Activated T-cell treated with anti-CD3 and anti-CD28 coated beads, Interleukin-2, amount 50 U/mL, for 72 hours (primary cell): Measurements from ENCODE around the gene MID1. TPM values are rescaled to one million over a fixed set of nuclear protein-coding genes. Genes with fewer than 3 reads are reported as not detected.

Experiments
- ATAC-seq, 2 donors: fragments of 150-1000 bp; cut with Tn5 transposase; replicated peaks in 1 of 2; 2 replicates each; pipeline ENCODE4 v1.10.0; 2021; ENCODE audit warnings: moderate library complexity in 2 of 2, mild to moderate bottlenecking in 1 of 2
- DNase-seq, 2 donors: peaks; one replicate each; pipeline ENCODE4 v3.0.0; 2021 to 2022; ENCODE audit warnings: mixed read lengths in 1 of 2
- H3K27ac Mint-ChIP-seq: one replicate; pipeline ENCODE4 v1.8.0; 2022; ENCODE audit warnings: mild to moderate bottlenecking, moderate library complexity, mixed read lengths
- H3K27me3 Mint-ChIP-seq: one replicate; pipeline ENCODE4 v1.8.0; 2022; ENCODE audit warnings: low read depth, mixed read lengths
- H3K36me3 Mint-ChIP-seq, 2 donors: one replicate each; pipeline ENCODE4 v1.8.0; 2022; ENCODE audit warnings: mixed read lengths in 2 of 2, mild to moderate bottlenecking in 1 of 2; ENCODE audit not compliant: insufficient read depth in 2 of 2
- H3K4me1 Mint-ChIP-seq: one replicate; pipeline ENCODE4 v1.8.0; 2022; ENCODE audit warnings: low read depth, mixed read lengths
- H3K4me3 Mint-ChIP-seq, 2 donors: one replicate each; pipeline ENCODE4 v1.8.0; 2022; ENCODE audit warnings: mild to moderate bottlenecking in 2 of 2, mixed read lengths in 2 of 2, moderate library complexity in 2 of 2
- H3K9me3 Mint-ChIP-seq, 2 donors: one replicate each; pipeline ENCODE4 v1.8.0; 2022; ENCODE audit warnings: mixed read lengths in 2 of 2
- total RNA-seq, 2 donors: library from RNA; stranded (reverse); gene quantifications; one replicate each; pipeline ENCODE4 v1.2.3, GENCODE V29; 2022

Gene MID1
- total RNA-seq, 2 donors from 2014 or later: 0.60 to 1.1 TPM

DNA sequence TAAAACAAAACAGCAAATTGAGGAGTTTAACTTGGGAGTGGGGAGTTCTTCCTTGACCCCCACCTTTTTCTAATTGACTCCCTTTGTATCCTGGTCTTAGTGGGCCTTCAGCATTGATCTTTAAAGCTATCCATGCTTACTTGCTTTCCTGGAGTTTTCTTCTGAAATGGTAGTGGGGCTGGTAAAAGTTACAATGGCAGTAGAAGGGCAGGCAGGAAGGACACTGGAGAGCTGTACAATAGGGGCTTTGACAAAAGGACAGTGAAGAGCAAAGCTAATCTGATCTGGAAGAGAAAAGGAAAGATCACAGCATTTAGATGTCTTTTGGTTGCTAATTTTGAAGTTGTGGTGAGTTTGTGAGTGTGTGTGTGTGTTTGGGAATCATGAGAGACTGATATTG is 111.5 kb downstream of the MID1 start:
- DNase-seq (no peak), ATAC-seq (no peak)
- no peaks in the 10 kb centered on the region for H3K27me3 Mint-ChIP-seq
- no peaks in the 10 kb centered on the region for H3K4me1 Mint-ChIP-seq
- peaks cover 0 to 2% of the 10 kb centered on the region in 2 donors for H3K9me3 Mint-ChIP-seq
- H3K4me3 Mint-ChIP-seq: no peak overlapping the region
- H3K27ac Mint-ChIP-seq: no peak overlapping the region
- H3K36me3 Mint-ChIP-seq: no peaks in the 10 kb centered on the region

DNA sequence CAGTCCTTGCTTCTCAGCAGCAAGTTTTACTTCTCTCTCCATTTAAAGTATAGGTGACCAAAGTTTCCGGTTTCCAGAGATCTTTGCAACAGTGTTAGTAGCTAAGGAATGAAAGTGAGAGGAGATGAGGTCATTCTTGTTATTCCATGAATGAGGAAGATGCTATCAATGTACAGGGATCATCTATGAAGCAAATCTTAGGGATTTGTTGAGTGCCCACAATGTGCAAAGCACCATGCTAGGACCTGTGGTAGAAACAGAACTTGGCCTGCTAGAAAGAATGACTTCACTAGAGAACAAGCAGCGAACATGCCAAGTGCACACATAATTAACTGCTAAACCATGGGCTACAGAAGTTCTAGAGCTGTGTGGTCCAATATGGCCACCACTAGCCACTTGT is 112.5 kb downstream of the MID1 start:
- Mint-ChIP-seq H3K4me1 (no peaks in the 10 kb centered on the region), H3K27me3 (no peaks in the 10 kb centered on the region), H3K36me3 (no peaks in the 10 kb centered on the region), H3K4me3 (no peak overlapping the region), H3K9me3 (peaks cover 0 to 2% of the 10 kb centered on the region in 2 donors), H3K27ac (no peak overlapping the region)
- DNase-seq (no peak), ATAC-seq (no peak)

DNA sequence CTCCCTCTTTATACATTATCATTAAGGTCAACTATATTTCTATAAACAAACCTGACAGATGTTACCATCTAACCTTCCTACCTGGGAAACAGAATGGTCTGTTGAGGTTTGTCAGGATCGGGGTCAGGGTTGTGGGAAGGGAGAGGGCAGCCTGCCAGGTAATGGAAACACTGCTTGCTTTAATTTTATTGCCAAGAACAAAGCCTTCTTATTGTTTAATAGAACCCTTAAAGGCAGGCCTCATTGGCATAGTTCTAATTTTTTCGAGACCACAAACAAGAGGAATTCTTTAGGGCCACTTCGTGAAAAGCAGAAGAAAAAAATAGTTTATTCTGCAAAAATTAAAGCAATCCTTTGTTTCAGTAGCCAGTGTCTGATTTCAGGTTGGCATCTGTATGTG is 113.2 kb downstream of the MID1 start:
- Mint-ChIP-seq H3K4me1 (no peaks in the 10 kb centered on the region), H3K36me3 (no peaks in the 10 kb centered on the region), H3K27ac (no peak overlapping the region), H3K4me3 (no peak overlapping the region), H3K9me3 (peaks cover 0 to 2% of the 10 kb centered on the region in 2 donors), H3K27me3 (no peaks in the 10 kb centered on the region)
- ATAC-seq: no peak
- DNase-seq: no peak

DNA sequence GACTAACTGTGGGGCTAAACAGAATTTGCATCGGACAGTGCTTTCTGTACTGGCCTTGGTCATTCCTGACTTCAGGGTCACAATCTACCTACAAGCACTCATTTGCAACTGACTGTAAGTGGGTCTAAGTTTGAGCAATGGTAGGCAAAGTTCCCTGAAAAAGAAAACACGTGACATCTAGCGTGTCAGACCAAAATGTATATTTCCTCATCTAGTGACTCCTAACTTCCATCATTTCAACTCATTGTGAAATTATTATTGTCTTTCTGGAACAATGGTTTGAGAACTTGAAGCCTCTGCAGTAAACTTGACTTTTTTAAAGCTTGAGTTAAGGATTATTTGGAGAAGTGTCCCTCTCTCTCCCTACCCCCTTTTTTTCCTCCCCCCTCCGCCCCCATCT is 113.6 kb downstream of the MID1 start:
- ATAC-seq (no peak), DNase-seq (no peak)
- Mint-ChIP-seq H3K27ac (no peak overlapping the region), H3K9me3 (peaks cover 0 to 2% of the 10 kb centered on the region in 2 donors), H3K4me3 (no peak overlapping the region), H3K36me3 (no peaks in the 10 kb centered on the region), H3K27me3 (no peaks in the 10 kb centered on the region), H3K4me1 (no peaks in the 10 kb centered on the region)

DNA sequence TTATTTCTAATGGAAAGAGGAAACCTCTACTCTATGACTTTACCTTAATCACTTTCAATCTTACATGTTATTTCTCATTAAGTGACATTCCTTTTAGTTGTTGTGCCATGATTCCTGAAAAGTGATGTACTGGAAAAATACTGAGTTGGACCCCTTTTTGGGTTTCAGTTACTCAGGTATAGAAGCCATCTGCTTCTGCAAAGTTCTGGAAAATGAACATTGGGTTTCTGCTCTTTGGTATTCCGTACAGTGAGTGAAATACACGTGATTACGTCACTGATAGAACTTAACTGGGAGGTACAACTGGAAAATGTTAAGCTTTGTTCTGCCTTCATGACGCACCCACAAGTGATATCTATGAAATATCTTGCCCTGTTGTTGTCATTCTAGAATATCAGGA is 114.7 kb downstream of the MID1 start:
- H3K4me1 Mint-ChIP-seq: no peaks in the 10 kb centered on the region
- H3K4me3 Mint-ChIP-seq: no peak overlapping the region
- DNase-seq (no peak), ATAC-seq (no peak)
- H3K27ac Mint-ChIP-seq: no peak overlapping the region
- H3K27me3 Mint-ChIP-seq: no peaks in the 10 kb centered on the region
- H3K36me3 Mint-ChIP-seq: no peaks in the 10 kb centered on the region
- H3K9me3 Mint-ChIP-seq: peaks cover 0 to 2% of the 10 kb centered on the region in 2 donors

DNA sequence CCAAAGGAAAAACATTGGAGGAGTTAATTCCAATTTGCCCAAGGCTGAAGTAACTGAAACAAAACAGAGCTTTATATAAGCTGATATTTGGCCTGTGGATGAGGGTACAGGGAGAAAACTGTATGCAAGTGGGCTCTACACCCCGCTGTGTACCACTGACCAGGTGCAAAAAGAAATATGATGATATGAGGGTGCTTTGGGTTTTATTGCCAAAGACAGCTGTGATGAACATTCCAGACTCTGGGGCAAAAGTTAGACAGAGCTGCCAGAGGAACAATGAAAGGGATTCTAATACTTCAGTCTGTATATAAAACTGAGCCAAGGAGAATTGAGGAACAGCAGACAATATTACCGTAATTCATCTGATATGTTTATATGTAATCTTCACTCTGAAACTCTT is 117.4 kb downstream of the MID1 start:
- Mint-ChIP-seq H3K27me3 (no peaks in the 10 kb centered on the region), H3K9me3 (no peaks in the 10 kb centered on the region), H3K4me1 (no peaks in the 10 kb centered on the region), H3K36me3 (no peaks in the 10 kb centered on the region), H3K4me3 (no peak overlapping the region), H3K27ac (no peak overlapping the region)
- no peak for ATAC-seq
- DNase-seq: no peak

DNA sequence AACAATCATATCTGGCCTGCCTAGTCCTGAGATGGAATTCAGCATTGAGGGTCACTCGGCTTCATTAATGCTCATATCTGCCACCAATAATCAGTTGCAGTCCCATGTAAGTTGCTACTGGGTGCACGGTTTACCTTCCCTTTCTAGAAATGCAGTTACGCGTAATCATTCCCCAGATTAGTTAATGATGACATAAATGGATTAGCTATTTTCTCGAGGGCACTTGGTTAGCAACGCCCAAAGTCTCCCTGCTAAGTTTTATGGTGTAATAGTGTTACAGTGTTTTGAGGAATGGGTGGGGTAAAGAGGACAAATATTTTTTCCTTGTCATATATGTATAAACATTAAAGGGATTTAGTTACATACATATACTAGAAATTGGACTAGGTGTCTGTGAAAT is 118.8 kb downstream of the MID1 start:
- Mint-ChIP-seq H3K27ac (no peak overlapping the region), H3K36me3 (no peaks in the 10 kb centered on the region), H3K4me3 (no peak overlapping the region), H3K27me3 (no peaks in the 10 kb centered on the region), H3K4me1 (no peaks in the 10 kb centered on the region), H3K9me3 (no peaks in the 10 kb centered on the region)
- ATAC-seq (no peak), DNase-seq (no peak)

DNA sequence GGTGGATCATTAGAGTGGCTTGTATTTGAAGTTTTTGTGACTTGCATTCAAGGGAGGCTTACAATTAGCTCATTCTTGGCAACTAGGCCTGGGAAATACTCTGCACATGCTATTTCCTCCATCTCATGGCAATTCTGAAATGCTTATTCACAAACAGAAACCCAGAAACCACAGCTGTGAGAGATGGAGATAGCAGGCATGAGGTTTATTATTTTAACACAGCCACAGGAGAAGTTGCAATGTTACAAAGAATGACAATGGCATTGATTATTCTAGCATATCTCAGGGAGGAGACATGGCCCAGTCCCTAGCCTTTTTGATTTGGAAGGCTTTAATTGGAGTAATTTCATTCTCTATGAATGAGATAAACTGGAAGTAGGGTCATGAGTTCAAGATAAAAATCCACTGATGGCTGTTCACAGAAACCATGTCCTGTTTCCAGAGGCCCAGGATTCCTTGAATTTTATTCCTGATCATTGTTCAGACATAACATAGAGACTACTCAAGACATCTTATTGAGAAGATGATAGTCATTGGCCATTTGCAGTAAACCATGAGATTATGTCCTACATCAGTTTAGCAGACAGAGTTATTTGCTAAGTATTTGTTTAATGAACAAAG is 123.9 kb downstream of the MID1 start:
- Mint-ChIP-seq H3K27ac (no peak overlapping the region), H3K27me3 (no peaks in the 10 kb centered on the region), H3K36me3 (no peaks in the 10 kb centered on the region), H3K4me1 (no peaks in the 10 kb centered on the region), H3K9me3 (peaks cover 0 to 2% of the 10 kb centered on the region in 2 donors), H3K4me3 (no peak overlapping the region)
- ATAC-seq (no peak), DNase-seq (no peak)

DNA sequence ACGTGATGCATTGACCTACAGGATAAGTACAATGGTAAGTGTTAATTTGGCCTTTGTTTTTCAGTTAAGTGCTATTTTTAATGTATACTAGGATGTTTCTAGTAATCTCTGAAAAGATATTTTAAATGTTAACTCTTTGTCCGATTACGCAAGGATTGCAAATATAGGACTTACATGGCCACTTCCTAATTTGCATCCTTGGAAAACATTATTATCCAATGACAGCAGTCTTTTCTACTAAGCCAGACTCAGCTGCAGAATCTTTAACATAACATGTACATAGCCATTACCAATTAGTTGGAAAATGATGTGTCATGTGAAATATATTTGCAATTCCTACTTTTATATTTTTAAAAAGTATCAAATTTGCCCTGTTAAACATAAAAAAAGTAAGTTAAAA is 124.7 kb downstream of the MID1 start:
- H3K9me3 Mint-ChIP-seq: peaks cover 0 to 2% of the 10 kb centered on the region in 2 donors
- no peaks in the 10 kb centered on the region for H3K36me3 Mint-ChIP-seq
- no peak overlapping the region for H3K27ac Mint-ChIP-seq
- ATAC-seq: no peak
- H3K4me1 Mint-ChIP-seq: no peaks in the 10 kb centered on the region
- H3K27me3 Mint-ChIP-seq: no peaks in the 10 kb centered on the region
- no peak for DNase-seq
- H3K4me3 Mint-ChIP-seq: no peak overlapping the region

DNA sequence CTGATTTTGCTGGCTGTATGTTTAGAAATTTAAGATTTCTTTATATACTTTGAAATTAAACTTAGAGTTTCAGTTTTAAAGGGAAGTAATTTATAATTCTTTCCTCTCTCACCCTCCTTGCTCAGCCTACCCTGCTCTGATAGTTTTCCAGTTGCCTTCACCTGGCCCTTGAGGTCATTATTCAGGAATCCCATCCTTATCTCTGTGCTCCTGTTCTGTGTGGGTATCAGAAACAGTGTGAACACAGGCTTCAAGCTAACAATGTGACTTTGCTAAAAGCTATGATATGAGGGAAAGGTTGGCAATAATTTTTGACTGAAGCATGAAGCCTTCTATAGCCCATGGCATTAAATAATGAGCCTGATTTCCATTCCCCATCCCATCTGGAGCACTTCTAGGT is 128.1 kb downstream of the MID1 start:
- H3K4me3 Mint-ChIP-seq: no peak overlapping the region
- no peaks in the 10 kb centered on the region for H3K36me3 Mint-ChIP-seq
- no peaks in the 10 kb centered on the region for H3K4me1 Mint-ChIP-seq
- no peak for ATAC-seq
- no peak for DNase-seq
- no peak overlapping the region for H3K27ac Mint-ChIP-seq
- H3K9me3 Mint-ChIP-seq: peaks cover 0 to 2% of the 10 kb centered on the region in 2 donors
- H3K27me3 Mint-ChIP-seq: no peaks in the 10 kb centered on the region

DNA sequence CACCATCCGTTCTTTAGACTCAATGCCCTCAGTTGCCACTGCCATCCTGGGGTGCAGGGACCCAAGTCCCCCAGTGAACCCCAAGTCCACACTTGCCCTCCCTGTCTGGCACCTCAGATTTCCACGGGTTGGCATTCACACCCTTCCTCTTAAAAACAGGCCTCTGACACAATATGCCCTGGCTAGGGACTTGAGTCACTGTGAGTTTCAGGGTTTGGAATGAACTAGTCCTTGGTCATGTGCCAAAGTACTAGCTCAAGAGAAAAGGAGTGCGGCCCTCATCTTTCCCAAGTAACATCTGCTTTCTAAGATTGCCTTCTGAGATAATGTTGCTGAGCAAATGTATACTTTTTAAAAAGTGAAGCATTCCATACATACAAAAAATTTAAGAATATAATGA is 134.0 kb downstream of the MID1 start:
- Mint-ChIP-seq H3K4me1 (no peaks in the 10 kb centered on the region), H3K9me3 (no peaks in the 10 kb centered on the region), H3K4me3 (no peak overlapping the region), H3K27me3 (no peaks in the 10 kb centered on the region), H3K27ac (no peak overlapping the region), H3K36me3 (no peaks in the 10 kb centered on the region)
- ATAC-seq (no peak), DNase-seq (no peak)

DNA sequence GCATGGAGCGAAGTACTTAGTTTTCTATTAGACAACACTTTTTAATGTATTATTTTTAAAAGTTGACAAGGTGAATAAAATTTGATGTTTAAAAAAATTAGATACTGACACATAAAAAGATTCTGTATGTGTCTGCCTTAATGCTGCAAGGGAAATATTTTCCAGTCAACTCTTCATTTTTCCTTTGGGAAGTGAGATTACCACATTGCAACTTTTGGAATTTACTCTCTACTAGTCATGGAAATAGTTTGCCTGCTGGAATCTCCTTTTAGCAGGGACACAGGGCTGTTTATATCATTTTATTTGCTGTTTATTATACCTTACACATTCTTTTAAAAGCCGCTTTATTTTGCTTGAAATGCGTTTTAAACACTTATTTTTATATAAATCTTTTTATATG is 135.1 kb downstream of the MID1 start:
- H3K9me3 Mint-ChIP-seq: no peaks in the 10 kb centered on the region
- no peak for ATAC-seq
- H3K36me3 Mint-ChIP-seq: no peaks in the 10 kb centered on the region
- no peaks in the 10 kb centered on the region for H3K27me3 Mint-ChIP-seq
- no peaks in the 10 kb centered on the region for H3K4me1 Mint-ChIP-seq
- no peak for DNase-seq
- no peak overlapping the region for H3K27ac Mint-ChIP-seq
- H3K4me3 Mint-ChIP-seq: no peak overlapping the region

DNA sequence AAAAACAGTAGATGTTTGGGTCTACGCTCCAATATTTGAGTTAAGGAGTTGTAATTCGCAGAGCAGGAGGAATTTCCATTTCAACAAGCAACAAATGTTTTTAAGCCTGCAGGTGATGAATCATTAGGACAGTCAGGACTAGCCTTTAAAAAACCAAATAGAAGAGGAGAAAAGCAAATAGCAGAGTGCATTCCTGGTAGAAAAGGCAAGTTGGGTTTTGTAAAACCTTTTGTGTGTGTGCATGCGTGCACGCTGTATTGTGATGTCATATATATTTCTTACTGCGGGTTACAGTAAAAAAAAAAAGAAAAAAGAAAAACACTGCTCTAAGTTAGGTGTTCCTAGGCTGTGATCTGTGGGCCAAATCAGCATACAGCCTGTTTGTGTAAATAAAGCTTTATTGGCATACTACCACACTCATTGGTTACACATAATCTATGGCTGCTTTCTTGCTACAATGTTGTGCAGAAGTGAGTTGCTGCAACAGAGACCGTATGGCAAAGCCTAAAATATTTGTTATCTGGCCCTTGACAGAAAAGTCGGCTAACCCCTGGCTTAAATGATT is 135.6 kb downstream of the MID1 start:
- no peak overlapping the region for H3K4me3 Mint-ChIP-seq
- H3K9me3 Mint-ChIP-seq: no peaks in the 10 kb centered on the region
- ATAC-seq (no peak), DNase-seq (no peak)
- no peaks in the 10 kb centered on the region for H3K4me1 Mint-ChIP-seq
- H3K27me3 Mint-ChIP-seq: no peaks in the 10 kb centered on the region
- H3K36me3 Mint-ChIP-seq: no peaks in the 10 kb centered on the region
- no peak overlapping the region for H3K27ac Mint-ChIP-seq

DNA sequence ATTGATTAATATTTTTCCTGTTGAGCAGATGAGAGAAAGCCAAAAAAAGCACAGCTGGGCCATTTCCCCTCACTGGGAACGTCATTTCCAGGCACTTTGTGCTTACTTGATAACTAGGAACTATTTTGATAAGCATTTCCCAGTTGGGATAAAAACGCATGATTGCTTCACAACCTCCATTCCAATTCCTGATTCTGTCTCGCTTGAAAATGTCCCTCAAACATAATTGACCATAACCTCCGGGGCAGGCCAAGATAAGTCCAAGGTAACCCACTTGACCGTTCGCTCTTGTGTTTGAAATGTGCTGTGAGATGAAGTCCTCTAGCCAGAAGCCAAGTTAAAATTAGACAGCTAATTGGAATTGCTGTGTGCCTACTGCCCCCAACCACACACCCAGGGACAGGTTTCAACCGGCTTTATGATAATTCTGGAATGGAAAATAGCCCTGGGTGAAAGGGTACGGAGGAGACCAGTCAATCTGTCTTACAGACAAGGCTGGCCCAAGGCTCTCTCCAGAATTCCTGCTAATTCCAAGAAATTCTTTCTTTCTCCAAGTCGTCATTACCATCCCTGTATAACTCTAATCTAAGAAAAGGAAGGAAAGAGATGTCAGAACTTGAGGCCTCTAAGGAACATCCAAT is 137.1 kb downstream of the MID1 start:
- H3K9me3 Mint-ChIP-seq: peaks cover 0 to 2% of the 10 kb centered on the region in 2 donors
- no peaks in the 10 kb centered on the region for H3K4me1 Mint-ChIP-seq
- no peak overlapping the region for H3K27ac Mint-ChIP-seq
- ATAC-seq: no peak
- H3K27me3 Mint-ChIP-seq: no peaks in the 10 kb centered on the region
- DNase-seq: no peak
- H3K36me3 Mint-ChIP-seq: peaks cover 0 to 2% of the 10 kb centered on the region in 2 donors
- no peak overlapping the region for H3K4me3 Mint-ChIP-seq
